Keratinocyte (primary cell): Measurements from ENCODE around the gene SPDYE18. TPM values are rescaled to one million over a fixed set of nuclear protein-coding genes. Genes with fewer than 3 reads are reported as not detected.
"Not testable (repeated sequence)": the region's sequence is repeated elsewhere in the genome, so short reads cannot be mapped to it uniquely, and the experiment has no call there.

ENCODE experiments used
- DNase-seq: peaks from one replicate; pipeline ENCODE4 v3.0.0-alpha.2; 2011; ENCODE audit warnings: low read depth, missing footprints, low spot score
- FAIRE-seq: peaks from 2 replicates; lab custom pipeline; 2011; peaks lifted over from hg19 to GRCh38; lab: Jason Lieb, UNC
- H2AFZ ChIP-seq: 2 replicates; pipeline ENCODE4 v1.6.0; 2012; ENCODE audit warnings: low read length, control low read depth, inconsistent platforms; ENCODE audit not compliant: control insufficient read depth
- H3K27ac ChIP-seq: 2 replicates; pipeline ENCODE4 v1.5.1; 2011; ENCODE audit warnings: low read length; ENCODE audit not compliant: control insufficient read depth, insufficient read depth
- H3K27me3 ChIP-seq: 3 replicates; pipeline ENCODE4 v1.6.0; 2011; ENCODE audit warnings: low read length; ENCODE audit not compliant: control insufficient read depth, insufficient read depth; ENCODE audit errors: extremely low read depth
- H3K36me3 ChIP-seq, 2 experiments: 2 replicates in 1 of 2; 3 replicates in 1 of 2; pipeline ENCODE4 v1.5.1; 2011; ENCODE audit warnings: low read length in 2 of 2, mild to moderate bottlenecking in 1 of 2; ENCODE audit not compliant: control insufficient read depth in 2 of 2, insufficient read depth in 2 of 2; ENCODE audit errors: extremely low read depth in 1 of 2
- H3K4me1 ChIP-seq: 3 replicates; pipeline ENCODE4 v1.5.1; 2011; ENCODE audit warnings: low read length; ENCODE audit not compliant: control insufficient read depth, insufficient read depth; ENCODE audit errors: extremely low read depth
- H3K4me2 ChIP-seq: 3 replicates; pipeline ENCODE4 v1.6.0; 2011; ENCODE audit warnings: low read depth, low read length; ENCODE audit not compliant: control insufficient read depth, insufficient read depth; ENCODE audit errors: extremely low read depth
- H3K4me3 ChIP-seq, 3 experiments: fragments of 200-600 bp in 1 of 3; sonication (generic) in 1 of 3; 2 replicates in 2 of 3; 3 replicates in 1 of 3; pipeline ENCODE4 v1.5.1; 2011 to 2016; ENCODE audit warnings: low read length in 3 of 3, mild to moderate bottlenecking in 3 of 3, control low read depth in 2 of 3, inconsistent platforms in 1 of 3, low read depth in 1 of 3, mixed read lengths in 1 of 3, mixed run types in 1 of 3, moderate library complexity in 1 of 3; ENCODE audit not compliant: control insufficient read depth in 2 of 3, insufficient read depth in 2 of 3; ENCODE audit errors: extremely low read depth in 1 of 3
- H3K79me2 ChIP-seq: 2 replicates; pipeline ENCODE4 v1.6.0; 2012; ENCODE audit warnings: low read length; ENCODE audit not compliant: control insufficient read depth, insufficient read depth
- H3K9ac ChIP-seq: 3 replicates; pipeline ENCODE4 v1.6.0; 2011; ENCODE audit warnings: low read length; ENCODE audit not compliant: control insufficient read depth, insufficient read depth; ENCODE audit errors: extremely low read depth
- H3K9me1 ChIP-seq: 3 replicates; pipeline ENCODE4 v1.6.0; 2011; ENCODE audit warnings: low read length; ENCODE audit not compliant: control insufficient read depth, insufficient read depth; ENCODE audit errors: extremely low read depth
- H3K9me3 ChIP-seq: 2 replicates; pipeline ENCODE4 v1.5.1; 2012; ENCODE audit warnings: low read depth, low read length; ENCODE audit not compliant: control insufficient read depth
- H4K20me1 ChIP-seq: 3 replicates; pipeline ENCODE4 v1.6.0; 2011; ENCODE audit warnings: low read length; ENCODE audit not compliant: control insufficient read depth, insufficient read depth; ENCODE audit errors: extremely low read depth
- dilution Hi-C: fragments of 300-500 bp; cut with MboI; formaldehyde crosslinking; loops from one replicate; pipeline ENCODE4 v1.7.0; 2020; ENCODE audit warnings: low sequenced_read_pairs; ENCODE audit not compliant: extremely low pct_ligation_motif_present
- polyA plus RNA-seq, 5 experiments: library from polyadenylated mRNA; depleted of rRNA in 3 of 5; stranded (reverse) in 3 of 5; stranded (forward) in 1 of 5; unstranded in 1 of 5; fragments of >200 nt; gene quantifications; 1 replicate in 1 of 5; 2 replicates in 3 of 5; 3 replicates in 1 of 5; pipeline versions ENCODE4 v1.2.1 to v1.2.3, GENCODE V29; 2011 to 2012; ENCODE audit warnings: missing spikeins in 2 of 5, low read depth in 1 of 5, low replicate concordance in 1 of 5

The SPDYE18 gene
- polyA plus RNA-seq, 1 donor (not counting 4 experiments of a cell fraction or from before 2014, with no cell fraction given) = 0.08 TPM

- H3K27me3 ChIP-seq, H3K9ac ChIP-seq, FAIRE-seq, dilution Hi-C loops, H3K4me1 ChIP-seq, H2AFZ ChIP-seq, H3K4me2 ChIP-seq, H3K9me1 ChIP-seq, H4K20me1 ChIP-seq, H3K79me2 ChIP-seq, H3K9me3 ChIP-seq, H3K4me3 ChIP-seq, H3K36me3 ChIP-seq, DNase-seq, H3K27ac ChIP-seq: not testable (repeated sequence)
Measured at GRCh38 chr7:77065869-77066268, 3.5 kb upstream of the SPDYE18 start.

GRCh38 chr7:77063732-77064131, 1.4 kb upstream of the SPDYE18 start:
- H3K9me3 ChIP-seq, H3K27ac ChIP-seq, H3K4me3 ChIP-seq, FAIRE-seq, H3K4me1 ChIP-seq, H3K4me2 ChIP-seq, H2AFZ ChIP-seq, H4K20me1 ChIP-seq, H3K27me3 ChIP-seq, H3K9ac ChIP-seq, H3K36me3 ChIP-seq, dilution Hi-C loops, H3K79me2 ChIP-seq, H3K9me1 ChIP-seq, DNase-seq: not testable (repeated sequence)

GRCh38 chr7:77032261-77032660, 30.1 kb downstream of the SPDYE18 start, which contains the start of gene SPDYE17:
SPDYE17 (minus strand) TSS chr7:77032361; CDS start chr7:77030570, 1,791 bp downstream.
- H3K9me3 ChIP-seq = not testable (repeated sequence)

GRCh38 chr7:77026349-77026748, 36.0 kb downstream of the SPDYE18 start:
- H3K36me3 ChIP-seq, H3K4me3 ChIP-seq, H3K27me3 ChIP-seq, H3K79me2 ChIP-seq, H3K9me1 ChIP-seq, H4K20me1 ChIP-seq, H3K9ac ChIP-seq, H3K4me1 ChIP-seq, DNase-seq, H3K9me3 ChIP-seq, H3K4me2 ChIP-seq, dilution Hi-C loops, FAIRE-seq, H2AFZ ChIP-seq, H3K27ac ChIP-seq: not testable (repeated sequence)

More at GRCh38 chr7:77032261-77032660, 30.1 kb downstream of the SPDYE18 start, which contains the start of gene SPDYE17:
- H3K9ac ChIP-seq, FAIRE-seq, dilution Hi-C loops, H3K4me3 ChIP-seq, H3K4me1 ChIP-seq, H3K9me1 ChIP-seq, H2AFZ ChIP-seq, H3K4me2 ChIP-seq, H3K27ac ChIP-seq, DNase-seq, H3K79me2 ChIP-seq, H4K20me1 ChIP-seq, H3K36me3 ChIP-seq, H3K27me3 ChIP-seq: not testable (repeated sequence)

- H3K4me2 ChIP-seq, H3K79me2 ChIP-seq, dilution Hi-C loops, H3K9me1 ChIP-seq, H3K36me3 ChIP-seq, H3K4me1 ChIP-seq, H3K27me3 ChIP-seq, DNase-seq, H2AFZ ChIP-seq, H3K9me3 ChIP-seq, H4K20me1 ChIP-seq, H3K4me3 ChIP-seq: not testable (repeated sequence)
- peak; percentile 74 for FAIRE-seq
- Histone ChIP-seq H3K9ac (peak overlapping the region; percentile 44), H3K27ac (peak overlapping the region; percentile 83)
Measured at GRCh38 chr7:77010074-77010680, 52.2 kb downstream of the SPDYE18 start.
